GM13977 (cell line): ENCODE results near the gene CYB5R3.

Source experiments
- DNase-seq: peaks from one replicate; pipeline ENCODE4 v3.0.0; 2012; ENCODE audit warnings: low spot score
- in situ Hi-C: fragments of 300-500 bp; cut with MboI; formaldehyde crosslinking; loops from one replicate; pipeline ENCODE4 v1.12.0; 2022; ENCODE audit warnings: low sequenced_read_pairs, low pct_unique_long_range_greater_than_20kb, mixed read lengths, inconsistent platforms; ENCODE audit not compliant: unreplicated experiment
- TF ChIP-seq, protein P1 (sequence below): IDR thresholded peaks from 2 replicates; pipeline ENCODE4 v1.5.1; 2012; ENCODE audit warnings: mild to moderate bottlenecking, control low read depth; ENCODE audit not compliant: insufficient read depth; ENCODE audit errors: extremely low read depth, missing control alignments

The CYB5R3 gene

GRCh38 chr22:42661985-42662831 is 13.0 kb upstream of the CYB5R3 start:
- DNase-seq = peak; percentile 88
- in situ Hi-C loops = no loop called here
- TF ChIP-seq, protein P1, sequence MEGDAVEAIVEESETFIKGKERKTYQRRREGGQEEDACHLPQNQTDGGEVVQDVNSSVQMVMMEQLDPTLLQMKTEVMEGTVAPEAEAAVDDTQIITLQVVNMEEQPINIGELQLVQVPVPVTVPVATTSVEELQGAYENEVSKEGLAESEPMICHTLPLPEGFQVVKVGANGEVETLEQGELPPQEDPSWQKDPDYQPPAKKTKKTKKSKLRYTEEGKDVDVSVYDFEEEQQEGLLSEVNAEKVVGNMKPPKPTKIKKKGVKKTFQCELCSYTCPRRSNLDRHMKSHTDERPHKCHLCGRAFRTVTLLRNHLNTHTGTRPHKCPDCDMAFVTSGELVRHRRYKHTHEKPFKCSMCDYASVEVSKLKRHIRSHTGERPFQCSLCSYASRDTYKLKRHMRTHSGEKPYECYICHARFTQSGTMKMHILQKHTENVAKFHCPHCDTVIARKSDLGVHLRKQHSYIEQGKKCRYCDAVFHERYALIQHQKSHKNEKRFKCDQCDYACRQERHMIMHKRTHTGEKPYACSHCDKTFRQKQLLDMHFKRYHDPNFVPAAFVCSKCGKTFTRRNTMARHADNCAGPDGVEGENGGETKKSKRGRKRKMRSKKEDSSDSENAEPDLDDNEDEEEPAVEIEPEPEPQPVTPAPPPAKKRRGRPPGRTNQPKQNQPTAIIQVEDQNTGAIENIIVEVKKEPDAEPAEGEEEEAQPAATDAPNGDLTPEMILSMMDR = peak; percentile 83

DNA sequence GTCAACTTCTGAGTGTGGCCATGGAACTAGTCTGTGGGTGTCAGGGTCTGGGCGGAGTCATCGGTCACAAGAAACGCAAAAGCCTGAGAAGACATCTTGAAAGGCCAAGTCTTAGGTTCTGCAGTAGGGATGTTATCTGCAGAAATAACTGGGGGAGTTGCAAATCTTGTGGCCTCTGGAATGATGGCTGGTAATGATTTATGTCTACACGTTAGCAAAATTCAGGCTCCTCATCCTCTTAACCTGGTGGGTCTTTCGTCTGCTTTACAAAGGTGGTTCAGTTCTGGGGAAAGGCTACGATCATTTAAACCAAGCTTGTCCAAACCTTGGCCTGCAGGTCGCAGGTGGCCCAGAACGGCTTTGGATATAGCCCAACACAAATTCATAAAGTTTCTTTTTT is 7.4 kb upstream of the CYB5R3 start:
- in situ Hi-C loops = no loop called here
- TF ChIP-seq, protein P1 = no peak
- DNase-seq = no peak

- TF ChIP-seq, protein P1 = no peak
- DNase-seq = peak; percentile 78
- in situ Hi-C loops = no loop called here
Observed at GRCh38 chr22:42655693-42656092, 6.5 kb upstream of the CYB5R3 start.

GRCh38 chr22:42654436-42655073 is 5.4 kb upstream of the CYB5R3 start:
- TF ChIP-seq, protein P1 = no peak
- in situ Hi-C loops = no loop called here
- DNase-seq = no peak

DNA sequence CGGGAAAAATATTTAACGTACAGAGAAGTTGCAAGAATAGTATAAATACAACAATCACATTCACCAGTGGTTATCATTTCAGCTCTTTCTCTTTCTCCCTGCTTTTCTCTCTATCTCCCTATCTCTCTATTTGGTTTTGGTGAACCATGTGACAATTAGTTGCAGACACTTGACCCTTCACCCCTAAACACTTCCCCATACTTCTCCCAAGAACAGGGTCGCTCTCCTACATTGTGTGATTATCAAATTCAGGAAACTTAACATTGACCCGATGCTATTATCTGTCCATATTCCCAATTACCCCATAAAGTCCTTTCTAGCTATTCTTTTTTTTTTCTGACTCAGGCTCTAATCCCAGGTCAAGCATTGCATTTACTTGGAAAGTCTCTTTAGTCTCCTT is 4.8 kb upstream of the CYB5R3 start:
- TF ChIP-seq, protein P1 = no peak
- in situ Hi-C loops = no loop called here
- DNase-seq = no peak

DNA sequence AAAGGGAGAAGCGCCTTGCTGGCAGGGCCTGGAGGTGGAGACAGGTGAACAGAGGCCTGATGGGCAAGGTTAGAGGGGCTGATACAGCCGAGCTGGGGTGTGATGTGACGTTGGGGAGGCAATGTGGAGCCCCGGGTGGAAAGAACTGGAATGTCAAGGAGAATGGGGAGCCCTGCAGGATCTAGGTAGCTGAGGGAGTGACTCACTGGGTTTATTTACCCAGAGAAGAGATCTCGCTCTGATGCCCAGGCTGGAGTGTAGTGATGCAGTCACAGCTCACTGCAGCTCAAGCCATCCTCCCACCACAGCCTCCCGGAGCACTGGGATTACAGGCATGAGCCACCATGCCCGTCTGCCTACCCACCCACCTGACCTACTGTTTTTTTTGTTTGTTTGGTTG is 1.9 kb upstream of the CYB5R3 start:
- in situ Hi-C loops = no loop called here
- TF ChIP-seq, protein P1 = no peak
- DNase-seq = no peak
